ENCODE measurements around the gene RPL26.

DNA sequence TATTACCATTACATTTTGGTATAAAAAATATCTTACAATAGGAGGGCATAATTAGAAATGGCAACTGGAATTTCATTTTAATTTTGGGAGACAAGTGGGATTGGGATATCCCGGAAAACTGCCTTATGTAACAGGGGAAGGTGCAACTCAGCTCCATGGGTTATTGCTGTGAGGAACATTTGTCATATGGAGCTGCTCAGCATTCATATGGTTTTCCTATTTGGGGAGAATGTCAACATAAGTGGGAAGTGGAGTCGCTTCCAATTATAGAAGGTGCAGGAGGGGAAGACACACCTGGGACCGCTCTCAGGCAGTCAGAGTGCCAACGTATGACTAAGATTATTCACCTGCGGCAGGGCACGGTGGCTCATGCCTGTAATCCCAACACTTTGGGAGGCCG, 32.7 kb downstream of the RPL26 start:
- TF ChIP-seq, protein P1, sequence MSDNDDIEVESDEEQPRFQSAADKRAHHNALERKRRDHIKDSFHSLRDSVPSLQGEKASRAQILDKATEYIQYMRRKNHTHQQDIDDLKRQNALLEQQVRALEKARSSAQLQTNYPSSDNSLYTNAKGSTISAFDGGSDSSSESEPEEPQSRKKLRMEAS (IDR thresholded peaks at IDR 0.05; ENCODE audit: insufficient read depth, insufficient read length): no peak
- no peak for TF ChIP-seq JUN (IDR thresholded peaks at IDR 0.05; ENCODE audit: borderline replicate concordance, insufficient read depth, insufficient read length, low read depth)
- no peak for TF ChIP-seq POLR2A (IDR thresholded peaks at IDR 0.05; ENCODE audit: low read depth, low read length)

Data from endothelial cell of umbilical vein (primary cell).